Parietal lobe (tissue), 2 donors: ENCODE results near the gene HSF2BP. TPM values are rescaled to one million over a fixed set of nuclear protein-coding genes. Genes with fewer than 3 reads are reported as not detected.

Experiments
- small RNA-seq: library from RNA; depleted of rRNA; stranded (forward); fragments of <200 nt; gene quantifications from one replicate; pipeline ENCODE3, GENCODE V24; 2014; ENCODE audit warnings: low replicate concordance
- total RNA-seq: library from RNA; depleted of rRNA; stranded (reverse); fragments of >200 nt; gene quantifications from one replicate; pipeline ENCODE4 v1.2.3, GENCODE V29; 2014

HSF2BP gene
- 4.1 TPM for total RNA-seq

GRCh38 chr21:43659136-43660000, at the start of gene HSF2BP, which contains the start of gene RRP1B:
Gene HSF2BP, minus strand, starts transcription at chr21:43659488. Its CDS starts 1,392 bp downstream, at chr21:43658096.
Gene RRP1B, plus strand, starts transcription at chr21:43659560. Its CDS starts 105 bp downstream, at chr21:43659665.

Small RNA genes within 50 kb of the gene (small RNA-seq; reads per million reads assigned to genes)
- gene MIR6070: not detected

Other genes with a start within 250 kb of the HSF2BP start
- gene SIK1, start 232.4 kb downstream of the HSF2BP start, total RNA-seq: 13.1 TPM
- 23.5 TPM for gene RRP1B, start 72 bp upstream of the HSF2BP start, total RNA-seq
- 39.8 TPM for gene PDXK, start 59.6 kb upstream of the HSF2BP start, total RNA-seq
- 7.2 TPM for gene CSTB, start 116.8 kb upstream of the HSF2BP start, total RNA-seq
- gene RRP1, start 130.1 kb upstream of the HSF2BP start, total RNA-seq: 19.4 TPM
- gene AGPAT3, start 205.7 kb upstream of the HSF2BP start, total RNA-seq: 40.4 TPM